GM10266 (cell line): ENCODE results near the gene MAST3.

Source experiments
- DNase-seq: peaks from one replicate; pipeline ENCODE4 v3.0.0; 2012; ENCODE audit errors: extremely low spot score
- TF ChIP-seq, protein P1 (sequence below): IDR thresholded peaks from 2 replicates; pipeline ENCODE4 v1.5.1; 2012; ENCODE audit warnings: mild to moderate bottlenecking, low read depth; ENCODE audit not compliant: control insufficient read depth, insufficient read depth; ENCODE audit errors: missing control alignments

Gene MAST3

DNA sequence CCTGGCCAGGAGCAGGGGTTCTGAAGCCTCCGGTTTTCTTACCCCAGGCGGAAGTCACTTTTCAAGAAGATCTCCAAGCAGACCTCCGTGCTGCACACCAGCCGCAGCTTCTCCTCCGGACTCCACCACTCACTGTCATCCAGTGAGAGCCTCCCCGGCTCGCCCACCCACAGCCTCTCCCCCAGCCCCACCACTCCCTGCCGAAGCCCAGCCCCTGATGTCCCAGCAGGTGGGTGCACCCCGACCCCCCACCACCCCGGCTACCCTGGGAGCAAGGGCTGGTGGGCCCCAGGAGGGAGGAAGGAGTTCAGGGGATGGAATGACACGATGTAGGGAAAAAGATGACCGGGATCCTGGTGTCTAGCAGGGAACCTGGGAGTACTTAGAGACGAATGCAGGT lies 49.8 kb downstream of the MAST3 start:
- DNase-seq: no peak
- TF ChIP-seq, protein P1, sequence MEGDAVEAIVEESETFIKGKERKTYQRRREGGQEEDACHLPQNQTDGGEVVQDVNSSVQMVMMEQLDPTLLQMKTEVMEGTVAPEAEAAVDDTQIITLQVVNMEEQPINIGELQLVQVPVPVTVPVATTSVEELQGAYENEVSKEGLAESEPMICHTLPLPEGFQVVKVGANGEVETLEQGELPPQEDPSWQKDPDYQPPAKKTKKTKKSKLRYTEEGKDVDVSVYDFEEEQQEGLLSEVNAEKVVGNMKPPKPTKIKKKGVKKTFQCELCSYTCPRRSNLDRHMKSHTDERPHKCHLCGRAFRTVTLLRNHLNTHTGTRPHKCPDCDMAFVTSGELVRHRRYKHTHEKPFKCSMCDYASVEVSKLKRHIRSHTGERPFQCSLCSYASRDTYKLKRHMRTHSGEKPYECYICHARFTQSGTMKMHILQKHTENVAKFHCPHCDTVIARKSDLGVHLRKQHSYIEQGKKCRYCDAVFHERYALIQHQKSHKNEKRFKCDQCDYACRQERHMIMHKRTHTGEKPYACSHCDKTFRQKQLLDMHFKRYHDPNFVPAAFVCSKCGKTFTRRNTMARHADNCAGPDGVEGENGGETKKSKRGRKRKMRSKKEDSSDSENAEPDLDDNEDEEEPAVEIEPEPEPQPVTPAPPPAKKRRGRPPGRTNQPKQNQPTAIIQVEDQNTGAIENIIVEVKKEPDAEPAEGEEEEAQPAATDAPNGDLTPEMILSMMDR: no peak

DNA sequence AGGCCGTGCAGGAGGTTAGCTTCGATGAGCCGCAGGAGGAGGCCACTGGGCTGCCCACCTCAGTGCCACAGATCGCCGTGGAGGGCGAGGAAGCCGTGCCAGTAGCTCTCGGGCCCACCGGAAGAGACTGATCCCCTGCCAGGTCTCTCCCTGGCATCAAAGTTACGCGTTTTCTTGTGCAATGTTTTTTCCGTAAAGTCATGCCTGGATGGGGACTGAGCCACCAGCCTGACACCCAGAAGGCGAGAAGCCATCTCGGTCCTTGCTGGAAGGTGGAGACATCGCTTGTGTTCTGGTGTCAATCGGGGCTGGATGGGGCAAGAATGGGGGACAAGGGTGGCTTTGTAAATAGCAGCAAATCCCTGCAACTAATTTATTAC lies 52.0 kb downstream of the MAST3 start:
- TF ChIP-seq, protein P1: no peak
- no peak for DNase-seq

DNA sequence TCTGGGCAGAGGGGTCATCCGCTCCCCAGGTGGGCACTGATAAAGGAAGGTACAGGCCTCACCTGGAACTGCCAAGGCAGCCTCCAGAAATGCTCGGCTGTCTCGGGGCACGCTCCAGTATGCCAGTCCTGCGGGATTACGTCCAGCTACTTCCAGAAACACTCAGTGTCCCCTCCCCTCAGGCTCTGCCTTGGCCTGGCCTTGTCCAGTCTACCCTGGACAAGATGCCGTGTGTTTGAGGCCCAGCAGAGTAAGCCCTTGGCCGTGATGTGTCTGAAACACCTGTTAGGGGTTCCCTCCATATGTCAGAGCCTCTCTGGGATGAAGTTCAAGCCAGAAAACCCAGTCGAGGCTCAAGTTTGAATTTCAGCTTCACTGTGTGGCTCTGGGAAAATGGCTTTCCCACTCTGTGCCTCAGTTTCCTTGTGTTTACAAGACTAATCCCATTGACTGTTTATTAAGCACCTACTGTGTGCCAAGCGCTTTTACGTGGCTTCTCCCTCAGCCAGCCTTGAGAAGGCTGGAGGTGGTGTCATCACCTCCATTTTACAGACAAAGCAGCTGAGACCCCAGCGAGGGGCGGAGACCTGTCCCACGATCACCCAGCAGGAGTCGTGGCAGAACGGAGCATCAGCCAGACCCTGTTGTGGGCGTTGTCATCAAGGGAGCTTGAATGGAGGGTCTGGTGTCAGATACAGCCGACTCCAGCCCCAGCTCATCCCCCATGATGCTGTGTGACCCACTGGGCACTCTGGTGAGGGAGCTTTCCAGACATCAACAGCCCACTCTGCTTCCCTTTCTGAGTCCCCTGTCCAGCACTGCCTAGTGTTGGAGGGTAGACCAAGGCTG lies 53.4 kb downstream of the MAST3 start:
- DNase-seq: no peak
- TF ChIP-seq, protein P1: no peak

DNA sequence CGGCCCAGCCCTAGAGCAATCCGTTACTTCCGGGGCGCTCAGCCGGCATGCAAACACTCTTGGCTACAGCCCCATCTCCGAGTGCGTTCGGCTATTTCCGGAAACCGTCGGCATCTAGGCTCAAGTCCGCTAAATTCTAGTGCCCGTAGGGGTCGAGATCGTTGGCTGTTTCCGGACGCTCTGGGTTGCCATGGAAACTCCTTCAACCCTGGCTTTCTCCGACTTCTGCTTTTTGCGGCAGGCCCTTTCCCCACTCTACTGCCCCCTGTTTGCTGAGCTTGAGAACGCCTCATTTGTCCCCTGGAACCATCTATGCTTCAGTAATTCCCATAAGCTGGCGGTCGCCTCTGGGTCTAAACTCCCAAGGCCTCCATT lies 54.9 kb downstream of the MAST3 start:
- peak; percentile 100 for DNase-seq

DNA sequence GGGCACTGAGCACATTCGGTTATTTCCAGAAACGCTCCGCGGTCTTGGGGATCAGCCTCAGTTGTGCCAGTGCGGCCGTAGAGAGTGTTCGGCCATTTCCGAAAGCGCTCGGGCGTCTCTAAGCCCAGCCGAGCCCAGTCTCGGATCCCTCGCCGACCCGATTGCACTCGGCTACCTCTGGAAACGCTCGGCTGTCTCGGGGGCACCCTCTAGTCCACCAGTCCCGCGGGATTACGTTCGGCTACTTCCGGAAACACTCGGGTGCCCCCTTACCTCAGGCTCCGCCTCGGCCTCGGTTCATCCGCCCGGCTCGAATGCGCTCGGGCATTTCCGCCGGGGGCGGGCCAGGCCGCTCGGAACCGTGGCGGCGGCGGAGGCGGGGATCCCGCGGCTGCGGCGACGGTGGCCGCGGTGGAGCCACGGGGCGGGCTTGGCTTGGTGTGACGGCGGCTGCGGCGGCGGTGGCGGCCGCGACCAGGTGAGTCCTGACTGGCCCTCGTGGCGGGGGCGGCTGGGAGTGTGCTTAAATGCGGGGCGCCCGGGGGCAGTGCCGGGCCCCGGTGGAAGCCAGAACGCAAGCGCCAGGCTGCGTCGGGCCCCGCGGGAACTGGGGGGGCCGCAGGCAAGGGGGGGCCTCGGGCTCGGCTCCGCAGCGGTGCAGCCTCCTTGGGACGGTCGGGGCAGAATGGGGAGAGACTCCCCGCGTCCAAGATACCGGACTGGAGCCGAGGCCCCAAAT lies 55.4 kb downstream of the MAST3 start, which contains the start of gene PIK3R2:
Gene PIK3R2, plus strand, starts transcription at position 347 of the 739 bp plus-strand sequence. CDS start 2,717 bp downstream, outside the sequence.
- peak; percentile 100 for DNase-seq
- TF ChIP-seq, protein P1: no peak

More for the DNA sequence above, 54.9 kb downstream of the MAST3 start:
- TF ChIP-seq, protein P1: peak; percentile 72

DNA sequence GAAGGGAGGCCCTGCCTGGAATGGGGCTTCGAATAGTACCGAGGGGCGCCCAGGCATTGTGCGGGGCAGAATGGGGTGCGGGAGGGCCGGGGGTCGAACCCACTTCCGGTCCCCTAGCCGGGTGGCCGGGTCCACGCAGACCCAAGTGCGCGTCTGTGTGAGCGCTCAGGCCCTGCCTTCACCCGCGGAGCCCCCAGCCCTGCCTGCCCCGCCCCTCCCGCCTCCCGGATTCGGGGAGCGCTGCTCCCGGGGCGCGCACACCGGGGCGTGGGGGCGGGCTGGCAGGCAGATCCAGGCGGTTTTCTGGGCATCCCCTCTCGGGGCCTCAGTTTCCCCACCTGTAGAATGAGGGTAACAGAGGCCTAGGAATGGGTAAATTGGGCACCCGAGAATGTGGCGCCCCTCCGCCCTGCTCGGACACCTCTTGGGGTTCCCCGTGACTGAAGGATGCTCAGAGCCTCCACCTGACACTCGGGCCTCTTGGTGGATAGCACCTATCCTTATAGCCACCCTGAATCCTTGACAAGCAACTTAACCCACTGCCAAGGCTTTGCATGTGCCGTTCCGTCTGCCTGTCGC lies 56.1 kb downstream of the MAST3 start:
- DNase-seq: no peak
- TF ChIP-seq, protein P1: no peak
